ENCODE data around the gene ANAPC1. TPM values are rescaled to one million over a fixed set of nuclear protein-coding genes. Genes with fewer than 3 reads are reported as not detected.
"Not testable (repeated sequence)": the region's sequence is repeated elsewhere in the genome, so short reads cannot be mapped to it uniquely, and the experiment has no call there.

Gene ANAPC1
- total and polyA plus RNA-seq, 10 of the 15 experiments (the other 5 are each of a cell fraction or from before 2014, with no cell fraction given): 10.0 to 108 (median 53.6) TPM

- POLR2A ChIA-PET; H3K27me3 ChIP-seq (replicated peaks in 1 of 2; ENCODE audit: control insufficient read depth in 2 of 2, insufficient read depth in 2 of 2, low read length in 1 of 2); H3K79me2 ChIP-seq (ENCODE audit: control insufficient read depth, insufficient read depth, low read length); H3K4me2 ChIP-seq (ENCODE audit: control insufficient read depth, insufficient read depth); H4K20me1 ChIP-seq (ENCODE audit: control insufficient read depth, insufficient read depth); SMC1A ChIA-PET (ENCODE audit: uncharacterized antibody, unreplicated experiment); FAIRE-seq; intact Hi-C loops (cut with micrococcal nuclease; ENCODE audit: unreplicated experiment); DNase-seq (ENCODE audit: low read depth, low spot score); CTCF ChIA-PET; H3K36me3 ChIP-seq (ENCODE audit: control insufficient read depth in 2 of 2, insufficient read depth in 2 of 2, low read length in 1 of 2); H3K9ac ChIP-seq (ENCODE audit: control insufficient read depth, insufficient read depth, low read length); H2AFZ ChIP-seq (ENCODE audit: control insufficient read depth, low read depth, low read length); H3K4me3 ChIP-seq; in situ Hi-C loops (cut with MboI); BruUV-seq (replicated peaks); H3K9me3 ChIP-seq (replicated peaks; ENCODE audit: control insufficient read depth, insufficient read depth, low read length); H3K4me1 ChIP-seq (ENCODE audit: control insufficient read depth, insufficient read depth, low read length); H3K27ac ChIP-seq (ENCODE audit: control insufficient read depth, insufficient read depth); RAD21 ChIA-PET (ENCODE audit: unreplicated experiment): not testable (repeated sequence)
- 87% methylated on average over 4 of the region's 7 CpGs for WGBS (ENCODE audit: insufficient coverage, insufficient replicate concordance, low lambda C conversion rate, missing lambda C conversion rate)
- peak; percentile 70 for ATAC-seq
These were observed 70.9 kb downstream of the ANAPC1 start for GRCh38 chr2:111812970-111813622.

GRCh38 chr2:111790633-111791032 lies 93.4 kb downstream of the ANAPC1 start:
- RAD21 ChIA-PET (ENCODE audit: unreplicated experiment); H3K9ac ChIP-seq (ENCODE audit: control insufficient read depth, insufficient read depth, low read length); H3K9me3 ChIP-seq (replicated peaks; ENCODE audit: control insufficient read depth, insufficient read depth, low read length); H3K4me3 ChIP-seq; H4K20me1 ChIP-seq (ENCODE audit: control insufficient read depth, insufficient read depth); FAIRE-seq; in situ Hi-C loops (cut with MboI); H3K4me1 ChIP-seq (ENCODE audit: control insufficient read depth, insufficient read depth, low read length); H3K27me3 ChIP-seq (replicated peaks in 1 of 2; ENCODE audit: control insufficient read depth in 2 of 2, insufficient read depth in 2 of 2, low read length in 1 of 2); SMC1A ChIA-PET (ENCODE audit: uncharacterized antibody, unreplicated experiment); POLR2A ChIA-PET; H3K36me3 ChIP-seq (ENCODE audit: control insufficient read depth in 2 of 2, insufficient read depth in 2 of 2, low read length in 1 of 2); DNase-seq (ENCODE audit: low read depth, low spot score); BruUV-seq (replicated peaks); H3K27ac ChIP-seq (ENCODE audit: control insufficient read depth, insufficient read depth); intact Hi-C loops (cut with micrococcal nuclease; ENCODE audit: unreplicated experiment); H3K79me2 ChIP-seq (ENCODE audit: control insufficient read depth, insufficient read depth, low read length); CTCF ChIA-PET; ATAC-seq; H3K4me2 ChIP-seq (ENCODE audit: control insufficient read depth, insufficient read depth); H2AFZ ChIP-seq (ENCODE audit: control insufficient read depth, low read depth, low read length): not testable (repeated sequence)
- 89% methylated on average over 1 of the region's 1 CpG for WGBS (ENCODE audit: insufficient coverage, insufficient replicate concordance, low lambda C conversion rate, missing lambda C conversion rate)

- FAIRE-seq; in situ Hi-C loops (cut with MboI); H3K4me3 ChIP-seq; H3K27me3 ChIP-seq (replicated peaks in 1 of 2; ENCODE audit: control insufficient read depth in 2 of 2, insufficient read depth in 2 of 2, low read length in 1 of 2); RAD21 ChIA-PET (ENCODE audit: unreplicated experiment); intact Hi-C loops (cut with micrococcal nuclease; ENCODE audit: unreplicated experiment); H3K27ac ChIP-seq (ENCODE audit: control insufficient read depth, insufficient read depth); H3K9me3 ChIP-seq (replicated peaks; ENCODE audit: control insufficient read depth, insufficient read depth, low read length); H3K79me2 ChIP-seq (ENCODE audit: control insufficient read depth, insufficient read depth, low read length); SMC1A ChIA-PET (ENCODE audit: uncharacterized antibody, unreplicated experiment); H2AFZ ChIP-seq (ENCODE audit: control insufficient read depth, low read depth, low read length); DNase-seq (ENCODE audit: low read depth, low spot score); BruUV-seq (replicated peaks); POLR2A ChIA-PET; CTCF ChIA-PET; H3K4me2 ChIP-seq (ENCODE audit: control insufficient read depth, insufficient read depth); H3K36me3 ChIP-seq (ENCODE audit: control insufficient read depth in 2 of 2, insufficient read depth in 2 of 2, low read length in 1 of 2); H4K20me1 ChIP-seq (ENCODE audit: control insufficient read depth, insufficient read depth); ATAC-seq; H3K4me1 ChIP-seq (ENCODE audit: control insufficient read depth, insufficient read depth, low read length); H3K9ac ChIP-seq (ENCODE audit: control insufficient read depth, insufficient read depth, low read length): not testable (repeated sequence)
- WGBS (ENCODE audit: insufficient coverage, insufficient replicate concordance, low lambda C conversion rate, missing lambda C conversion rate): 91% methylated on average over 3 of the region's 3 CpGs
These were observed 99.9 kb downstream of the ANAPC1 start for GRCh38 chr2:111784081-111784480.

GRCh38 chr2:111782195-111782594 lies 101.8 kb downstream of the ANAPC1 start:
- H3K9ac ChIP-seq (ENCODE audit: control insufficient read depth, insufficient read depth, low read length); ATAC-seq; SMC1A ChIA-PET (ENCODE audit: uncharacterized antibody, unreplicated experiment); H3K4me2 ChIP-seq (ENCODE audit: control insufficient read depth, insufficient read depth); BruUV-seq (replicated peaks); H3K4me1 ChIP-seq (ENCODE audit: control insufficient read depth, insufficient read depth, low read length); H3K4me3 ChIP-seq; RAD21 ChIA-PET (ENCODE audit: unreplicated experiment); H3K36me3 ChIP-seq (ENCODE audit: control insufficient read depth in 2 of 2, insufficient read depth in 2 of 2, low read length in 1 of 2); intact Hi-C loops (cut with micrococcal nuclease; ENCODE audit: unreplicated experiment); H3K27me3 ChIP-seq (replicated peaks in 1 of 2; ENCODE audit: control insufficient read depth in 2 of 2, insufficient read depth in 2 of 2, low read length in 1 of 2); in situ Hi-C loops (cut with MboI); H3K27ac ChIP-seq (ENCODE audit: control insufficient read depth, insufficient read depth); H4K20me1 ChIP-seq (ENCODE audit: control insufficient read depth, insufficient read depth); H3K9me3 ChIP-seq (replicated peaks; ENCODE audit: control insufficient read depth, insufficient read depth, low read length); H3K79me2 ChIP-seq (ENCODE audit: control insufficient read depth, insufficient read depth, low read length); DNase-seq (ENCODE audit: low read depth, low spot score); CTCF ChIA-PET; H2AFZ ChIP-seq (ENCODE audit: control insufficient read depth, low read depth, low read length); POLR2A ChIA-PET; FAIRE-seq: not testable (repeated sequence)
- 100% methylated on average over 1 of the region's 6 CpGs for WGBS (ENCODE audit: insufficient coverage, insufficient replicate concordance, low lambda C conversion rate, missing lambda C conversion rate)

Measured in GM12878 (cell line).